Naive thymus-derived CD8-positive, alpha-beta T cell (primary cell): ENCODE results near the gene CLEC16A. TPM values are rescaled to one million over a fixed set of nuclear protein-coding genes. Genes with fewer than 3 reads are reported as not detected.
A peak's percentile ranks its signal among the peaks of the same experiment; 100 is the strongest.

Source experiments
- ATAC-seq, 2 donors: fragments of 150-1000 bp; cut with Tn5 transposase in 1 of 2; sonication (Bioruptor Pico), chemical (Tn5 transposase) in 1 of 2; 1 replicate in 1 of 2; 2 replicates in 1 of 2; pipeline ENCODE4 v1.10.0; 2021; ENCODE audit warnings: mild to moderate bottlenecking in 2 of 2, moderate library complexity in 2 of 2
- POLR2A ChIA-PET: fragments of 350-600 bp; sonication (Branson Sonifier 250); formaldehyde crosslinking; loops from one replicate; lab custom pipeline; 2021; ENCODE audit warnings: antibody characterized with exemption; lab: Charles Lee
- DNase-seq, 10 donors: peaks; one replicate each; pipeline versions ENCODE4 v3.0.0 to v3.0.0-alpha.2; 2020 to 2022
- H3K27ac Mint-ChIP-seq, 10 donors: one replicate each; pipeline ENCODE4 v1.8.0; 2020 to 2022; ENCODE audit warnings: mild to moderate bottlenecking in 10 of 10, mixed read lengths in 10 of 10, moderate library complexity in 4 of 10, inconsistent platforms in 1 of 10
- H3K27me3 Mint-ChIP-seq, 5 donors: one replicate each; pipeline ENCODE4 v1.8.0; 2021 to 2022; ENCODE audit warnings: mixed read lengths in 5 of 5
- H3K36me3 Mint-ChIP-seq, 3 donors: one replicate each; pipeline ENCODE4 v1.8.0; 2020 to 2022; ENCODE audit warnings: mixed read lengths in 3 of 3, mild to moderate bottlenecking in 2 of 3, inconsistent platforms in 1 of 3
- H3K4me1 Mint-ChIP-seq, 4 donors: one replicate each; pipeline ENCODE4 v1.8.0; 2021 to 2022; ENCODE audit warnings: mixed read lengths in 4 of 4
- H3K4me3 Mint-ChIP-seq, 10 donors: one replicate each; pipeline ENCODE4 v1.8.0; 2020 to 2022; ENCODE audit warnings: mild to moderate bottlenecking in 10 of 10, mixed read lengths in 10 of 10, moderate library complexity in 6 of 10, inconsistent platforms in 1 of 10
- H3K9me3 Mint-ChIP-seq, 9 donors: one replicate each; pipeline ENCODE4 v1.8.0; 2020 to 2022; ENCODE audit warnings: mixed read lengths in 9 of 9, mild to moderate bottlenecking in 3 of 9, inconsistent platforms in 1 of 9, moderate library complexity in 1 of 9
- polyA plus RNA-seq, 3 donors: library from polyadenylated mRNA; unstranded; fragments of 300-500 nt; fragmentation: Illumina TruSeq; gene quantifications; one replicate each; pipeline ENCODE4 v1.2.3, GENCODE V29; 2021
- total RNA-seq, 8 experiments: library from RNA in 2 of 8; stranded (reverse) in 2 of 8; gene quantifications; one replicate each; pipeline ENCODE4 v1.2.3 and lab custom pipeline; 2021 to 2026

Gene CLEC16A
- total and polyA plus RNA-seq, 5 experiments from 2014 or later, result 8.5 to 28.8 (median 19.4) TPM

DNA sequence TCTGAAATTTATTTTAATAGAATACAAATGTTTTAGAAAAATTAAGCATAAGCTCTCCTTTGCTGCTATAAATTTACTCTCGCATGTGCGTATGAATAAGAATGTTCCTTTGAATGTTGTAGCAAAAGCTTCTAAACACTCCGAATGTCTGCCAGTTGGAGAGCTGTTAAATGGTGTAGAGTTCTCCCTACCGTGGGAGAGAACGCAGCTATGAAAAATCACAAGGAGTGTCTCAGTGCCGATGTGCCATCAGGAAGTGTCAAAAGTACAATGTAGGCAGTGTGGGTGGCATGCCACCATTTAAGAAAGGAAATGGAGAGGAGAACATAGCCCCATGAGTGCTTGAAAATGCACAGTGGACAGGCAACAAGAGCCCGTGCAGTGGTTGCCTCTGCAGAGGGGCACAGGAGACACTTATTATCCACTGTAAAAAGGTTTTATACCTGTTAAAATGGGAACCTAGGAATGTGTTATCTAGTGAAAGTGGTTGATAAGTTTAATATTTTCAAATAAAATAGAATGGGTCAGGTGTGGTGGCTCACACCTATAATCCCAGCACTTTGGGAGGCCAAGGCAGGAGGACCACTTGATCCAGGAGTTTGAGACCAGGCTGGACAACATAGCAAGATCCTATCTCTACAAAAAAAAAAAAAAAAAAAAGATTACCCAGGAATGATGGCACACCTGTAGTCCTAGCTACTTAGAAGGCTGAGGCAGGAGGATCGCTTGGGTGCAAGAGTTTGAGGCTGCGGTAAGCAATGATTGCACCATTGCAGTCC is 167.7 kb downstream of the CLEC16A start:
- POLR2A ChIA-PET, result no interaction called here
- DNase-seq, result no peak
- H3K4me3 Mint-ChIP-seq, result no peak overlapping the region
- peaks cover 7 to 37% (median 32%) of the 10 kb centered on the region in 4 donors for H3K4me1 Mint-ChIP-seq
- no peaks in the 10 kb centered on the region for H3K27me3 Mint-ChIP-seq
- H3K9me3 Mint-ChIP-seq, result peaks cover 0 to 5% (median 0%) of the 10 kb centered on the region in 9 donors
- ATAC-seq, result no peak
- H3K36me3 Mint-ChIP-seq, result peaks cover 0 to 10% (median 2%) of the 10 kb centered on the region in 3 donors
- H3K27ac Mint-ChIP-seq, result peak overlapping the region in 2 of 10 donors; percentile 17 to 25

DNA sequence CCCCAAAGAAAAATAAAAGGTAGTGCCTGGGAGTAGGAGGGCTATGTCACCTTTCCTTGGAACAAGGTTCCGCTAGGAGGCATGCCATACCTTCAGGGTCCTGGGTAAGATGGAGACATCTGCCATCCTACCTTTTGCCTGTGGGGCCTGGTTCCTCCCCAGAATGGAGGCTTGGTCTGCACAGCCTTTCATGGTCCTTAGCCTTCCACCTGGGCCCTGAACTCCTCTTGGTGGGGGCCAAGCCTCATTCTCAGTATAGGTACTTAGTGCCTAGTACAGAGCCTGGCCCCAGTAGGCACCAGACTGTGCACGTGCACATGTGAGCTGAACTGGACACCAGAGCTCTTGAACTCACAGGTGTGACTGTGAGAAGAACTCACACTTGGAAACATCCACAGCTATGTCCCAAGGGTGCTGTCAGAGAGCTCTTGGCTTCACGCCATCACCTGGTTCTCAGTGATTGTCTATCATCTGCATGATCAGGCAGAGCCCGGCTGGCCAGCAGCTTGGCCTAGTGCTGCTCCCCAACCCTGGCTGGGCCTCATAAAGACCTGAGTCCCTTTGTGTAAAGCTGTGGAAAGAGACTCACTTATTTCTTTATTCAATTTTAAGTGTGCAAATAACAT is 168.5 kb downstream of the CLEC16A start:
- H3K4me1 Mint-ChIP-seq, result peaks cover 9 to 37% (median 34%) of the 10 kb centered on the region in 4 donors
- POLR2A ChIA-PET, result no interaction called here

DNA sequence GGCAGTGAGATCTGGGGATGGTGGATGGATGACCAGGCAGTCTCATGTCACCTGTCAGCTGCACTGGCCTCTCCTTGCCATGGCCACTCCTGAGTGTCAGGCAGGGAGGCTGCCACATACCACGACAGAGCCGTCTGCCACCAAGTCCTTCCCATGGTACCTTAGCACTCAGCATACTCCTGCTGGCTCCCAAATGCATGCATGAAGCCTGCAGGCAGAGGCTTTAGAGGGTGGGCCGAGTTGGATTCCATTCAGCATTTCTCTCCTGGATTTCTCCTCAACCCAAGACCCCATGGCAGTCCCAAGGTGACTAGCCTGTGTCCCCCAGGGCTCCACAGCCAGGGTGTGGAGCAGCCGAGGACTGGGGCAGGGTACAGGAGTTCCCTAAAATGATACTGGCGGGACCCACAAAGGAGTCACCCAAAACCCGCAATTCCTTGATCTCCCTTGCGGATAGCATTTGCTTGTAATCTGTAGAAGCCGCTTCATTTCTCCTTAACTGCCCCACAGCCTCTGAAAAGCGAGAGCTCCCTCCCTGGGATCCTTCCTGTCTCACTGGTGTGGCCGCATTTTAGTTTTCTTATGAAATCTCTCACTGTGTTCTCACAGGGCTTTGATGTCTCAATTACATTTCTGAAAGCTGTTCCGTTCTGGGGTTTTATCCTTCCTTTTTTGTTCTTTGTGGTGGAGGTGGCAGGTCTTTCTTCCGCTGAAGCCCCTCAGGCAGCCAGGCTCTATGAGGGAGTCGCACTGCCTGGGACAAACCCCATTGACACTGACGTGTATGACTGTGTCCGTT is 170.2 kb downstream of the CLEC16A start:
- peaks cover 0 to 14% (median 6%) of the 10 kb centered on the region in 3 donors for H3K36me3 Mint-ChIP-seq
- H3K4me1 Mint-ChIP-seq, result peaks cover 10 to 37% (median 34%) of the 10 kb centered on the region in 4 donors

More for the DNA sequence above, 168.5 kb downstream of the CLEC16A start:
- peaks cover 0 to 5% (median 0%) of the 10 kb centered on the region in 9 donors for H3K9me3 Mint-ChIP-seq
- ATAC-seq (no peak), DNase-seq (no peak)
- no peaks in the 10 kb centered on the region for H3K27me3 Mint-ChIP-seq
- H3K36me3 Mint-ChIP-seq, result peaks cover 0 to 10% (median 2%) of the 10 kb centered on the region in 3 donors
- peak overlapping the region in 2 of 10 donors; percentile 36 to 51 for H3K4me3 Mint-ChIP-seq
- no peak overlapping the region for H3K27ac Mint-ChIP-seq

DNA sequence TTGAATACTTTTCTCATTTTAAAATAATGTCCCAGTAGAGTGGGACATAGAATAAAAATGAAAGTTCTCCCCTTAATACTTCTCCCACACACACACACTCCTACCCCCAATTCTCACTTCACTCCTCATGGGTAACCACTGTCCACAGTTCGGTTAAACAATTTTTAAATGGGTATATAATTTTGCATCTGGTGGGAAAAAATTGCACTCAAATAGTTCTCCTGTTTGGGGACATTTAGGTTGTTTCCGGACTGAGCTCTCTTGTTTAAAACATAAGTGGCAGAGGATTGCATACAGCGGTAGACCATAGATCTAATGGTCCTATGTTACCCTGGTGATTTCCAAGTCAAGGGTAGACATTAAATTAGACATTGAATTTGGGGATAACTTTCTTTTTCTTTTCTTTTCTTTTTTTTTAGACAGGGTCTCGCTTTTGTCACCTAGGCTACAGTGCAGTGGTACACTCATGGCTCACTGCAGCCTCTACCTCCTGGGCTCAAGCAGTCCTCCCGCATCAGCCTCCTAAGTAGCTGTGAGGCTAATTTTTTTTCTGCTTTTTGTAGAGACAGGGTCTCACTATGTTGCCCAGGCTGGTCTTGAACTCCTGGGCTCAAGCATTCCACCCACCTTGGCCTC is 173.3 kb downstream of the CLEC16A start:
- H3K4me3 Mint-ChIP-seq, result no peak overlapping the region
- ATAC-seq, result no peak
- DNase-seq, result no peak
- H3K27me3 Mint-ChIP-seq, result no peaks in the 10 kb centered on the region
- H3K36me3 Mint-ChIP-seq, result peaks cover 0 to 27% (median 13%) of the 10 kb centered on the region in 3 donors
- H3K4me1 Mint-ChIP-seq, result peaks cover 17 to 35% (median 30%) of the 10 kb centered on the region in 4 donors
- peak overlapping the region in 4 of 10 donors; percentile 0 to 14 (median 6) for H3K27ac Mint-ChIP-seq
- POLR2A ChIA-PET, result no interaction called here
- H3K9me3 Mint-ChIP-seq, result no peaks in the 10 kb centered on the region

More for the DNA sequence above, 170.2 kb downstream of the CLEC16A start:
- peak; percentile 71 to 94 for ATAC-seq
- Mint-ChIP-seq H3K9me3 (peaks cover 0 to 5% (median 0%) of the 10 kb centered on the region in 9 donors), H3K27ac (peak overlapping the region; percentile 12 to 89 (median 67)), H3K27me3 (no peaks in the 10 kb centered on the region), H3K4me3 (peak overlapping the region; percentile 52 to 80 (median 68))
- peak in 6 of 10 donors; percentile 12 to 60 (median 33) for DNase-seq
- POLR2A ChIA-PET, result no interaction called here

DNA sequence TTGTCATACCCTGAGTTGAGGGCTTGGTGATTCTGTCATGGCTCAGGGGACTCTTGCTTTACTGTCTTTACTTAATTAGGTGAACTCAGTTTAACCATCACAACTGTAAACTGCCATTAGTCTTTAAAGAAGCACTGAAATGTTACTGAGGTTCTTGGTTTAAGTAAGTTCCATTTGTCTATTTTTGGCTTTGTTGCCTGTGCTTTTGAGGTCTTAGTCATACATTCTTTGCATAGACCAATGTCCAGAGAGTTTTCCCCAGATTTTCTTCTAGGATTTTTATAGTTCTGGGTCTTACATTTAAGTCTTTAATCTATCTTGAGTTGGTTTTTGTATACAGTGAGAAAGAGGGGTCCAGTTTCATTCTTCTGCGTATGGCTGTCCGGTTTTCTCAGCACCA is 174.1 kb downstream of the CLEC16A start:
- Mint-ChIP-seq H3K36me3 (peaks cover 0 to 33% (median 13%) of the 10 kb centered on the region in 3 donors), H3K4me3 (no peak overlapping the region), H3K9me3 (no peaks in the 10 kb centered on the region), H3K27ac (peak overlapping the region in 1 of 10 donors; percentile 14), H3K27me3 (no peaks in the 10 kb centered on the region), H3K4me1 (peaks cover 17 to 29% (median 23%) of the 10 kb centered on the region in 4 donors)
- POLR2A ChIA-PET, result no interaction called here
- DNase-seq (no peak), ATAC-seq (no peak)

DNA sequence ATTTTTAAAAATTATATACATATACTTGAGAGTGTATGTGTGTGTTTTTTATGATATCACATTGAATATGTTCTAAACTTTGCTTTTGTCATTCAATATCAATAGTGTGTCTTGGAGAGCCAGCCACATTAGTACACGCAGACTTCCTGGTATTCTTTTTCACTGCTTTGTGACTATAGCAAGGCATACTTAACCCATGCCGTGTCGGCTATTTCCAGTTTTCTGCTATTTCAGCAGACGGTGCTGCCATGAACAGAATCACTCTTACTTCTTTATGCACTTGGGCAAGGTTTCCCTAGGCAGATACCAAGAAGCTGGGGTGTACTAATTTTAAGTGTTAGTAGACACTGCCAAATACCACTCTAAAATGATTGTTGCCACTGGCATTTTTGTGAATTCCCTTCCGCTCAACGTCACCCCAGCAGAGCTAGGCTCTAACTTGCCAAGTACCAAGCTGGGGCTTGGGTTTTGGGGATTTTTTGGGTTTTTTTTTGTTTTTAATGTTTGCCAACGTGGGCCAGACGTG is 176.8 kb downstream of the CLEC16A start:
- no peak for ATAC-seq
- no peaks in the 10 kb centered on the region for H3K27me3 Mint-ChIP-seq
- POLR2A ChIA-PET, result interaction anchor here (0.6 kb wide), 1 partner anchor 10 kb away, joined by 3 read pairs; no protein-coding TSS in a partner anchor
- H3K4me3 Mint-ChIP-seq, result no peak overlapping the region
- DNase-seq, result no peak
- H3K27ac Mint-ChIP-seq, result no peak overlapping the region
- H3K36me3 Mint-ChIP-seq, result peaks cover under 1 to 57% (median 27%) of the 10 kb centered on the region in 3 donors
- H3K4me1 Mint-ChIP-seq, result peaks cover 0 to 15% (median 9%) of the 10 kb centered on the region in 4 donors
- H3K9me3 Mint-ChIP-seq, result no peaks in the 10 kb centered on the region

DNA sequence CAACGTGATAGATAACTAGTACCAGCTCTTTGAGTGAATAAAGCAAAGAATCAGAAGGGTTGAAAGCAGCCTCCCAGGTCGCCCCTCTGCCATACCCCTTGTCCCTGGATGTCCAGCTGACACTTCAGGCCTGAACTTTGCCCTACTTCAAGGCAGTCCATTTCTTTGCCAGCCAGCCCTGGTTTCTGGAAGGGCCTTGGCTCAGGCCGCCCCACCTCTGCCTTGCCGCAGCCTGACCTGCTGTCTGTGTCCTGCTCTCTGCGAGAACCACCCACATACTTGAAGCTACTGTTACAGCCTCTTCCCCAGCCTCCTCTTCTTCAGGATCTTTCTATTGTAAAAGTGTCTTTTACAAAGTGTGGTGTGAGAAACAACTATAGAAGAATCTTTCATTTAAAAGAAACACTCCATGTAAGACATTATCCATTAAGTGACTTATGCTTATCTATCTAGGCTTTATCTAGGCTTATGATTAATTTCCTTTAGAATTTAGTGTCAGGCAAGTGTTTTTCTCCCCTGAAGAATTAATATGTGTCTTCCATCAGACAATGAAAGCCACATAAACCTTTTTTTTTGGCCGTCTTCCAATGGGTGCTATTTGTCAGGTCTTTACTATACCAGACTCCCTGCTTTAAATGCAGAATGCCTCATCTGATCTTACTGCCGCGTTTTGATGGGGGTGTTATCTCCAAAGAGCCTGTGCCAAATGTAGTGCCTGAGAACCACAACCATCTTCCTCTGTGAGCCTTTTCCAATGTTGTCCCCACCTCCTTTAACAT is 177.7 kb downstream of the CLEC16A start:
- peaks cover 0 to 15% (median 5%) of the 10 kb centered on the region in 4 donors for H3K4me1 Mint-ChIP-seq
- peaks cover 7 to 65% (median 33%) of the 10 kb centered on the region in 3 donors for H3K36me3 Mint-ChIP-seq
- peak overlapping the region in 1 of 10 donors; percentile 21 for H3K27ac Mint-ChIP-seq

DNA sequence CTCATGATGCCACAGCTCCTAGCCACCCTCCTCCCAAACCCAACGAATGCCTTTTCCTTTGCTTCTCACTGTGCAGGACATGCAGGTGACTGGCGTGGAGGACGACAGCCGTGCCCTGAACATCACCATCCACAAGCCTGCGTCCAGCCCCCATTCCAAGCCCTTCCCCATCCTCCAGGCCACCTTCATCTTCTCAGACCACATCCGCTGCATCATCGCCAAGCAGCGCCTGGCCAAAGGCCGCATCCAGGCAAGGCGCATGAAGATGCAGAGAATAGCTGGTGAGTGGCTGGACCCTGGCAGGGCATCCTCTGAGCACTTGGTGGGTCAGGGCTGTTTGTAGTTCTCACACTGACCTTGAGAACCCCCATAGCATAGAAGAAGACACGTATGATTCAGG is 179.3 kb downstream of the CLEC16A start:
- ATAC-seq (no peak), DNase-seq (no peak)
- Mint-ChIP-seq H3K27me3 (no peaks in the 10 kb centered on the region), H3K27ac (peak overlapping the region in 1 of 10 donors; percentile 43), H3K4me1 (peaks cover 9 to 20% (median 11%) of the 10 kb centered on the region in 4 donors), H3K4me3 (no peak overlapping the region), H3K9me3 (no peaks in the 10 kb centered on the region), H3K36me3 (peaks cover 7 to 71% (median 34%) of the 10 kb centered on the region in 3 donors)
- POLR2A ChIA-PET, result no interaction called here

More for the DNA sequence above, 177.7 kb downstream of the CLEC16A start:
- ATAC-seq (no peak), DNase-seq (no peak)
- POLR2A ChIA-PET, result no interaction called here
- Mint-ChIP-seq H3K4me3 (no peak overlapping the region), H3K9me3 (no peaks in the 10 kb centered on the region), H3K27me3 (no peaks in the 10 kb centered on the region)

DNA sequence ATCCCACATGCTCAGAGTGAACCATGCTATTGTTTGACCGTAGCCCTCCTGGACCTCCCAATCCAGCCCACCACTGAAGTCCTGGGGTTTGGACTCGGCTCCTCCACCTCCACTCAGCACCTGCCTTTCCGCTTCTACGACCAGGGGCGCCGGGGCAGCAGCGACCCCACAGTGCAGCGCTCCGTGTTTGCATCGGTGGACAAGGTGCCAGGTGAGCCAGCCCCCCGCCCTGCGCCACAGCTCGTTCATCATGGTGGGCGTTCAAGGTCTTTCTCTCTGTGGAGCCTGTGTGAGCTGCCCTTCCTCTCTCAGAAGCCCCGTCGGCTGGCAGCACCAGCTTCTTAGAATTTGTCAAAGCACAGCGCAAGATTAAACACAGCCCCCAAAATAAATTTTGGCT is 181.6 kb downstream of the CLEC16A start:
- H3K36me3 Mint-ChIP-seq, result peaks cover 7 to 65% (median 33%) of the 10 kb centered on the region in 3 donors
- no peaks in the 10 kb centered on the region for H3K27me3 Mint-ChIP-seq
- H3K9me3 Mint-ChIP-seq, result no peaks in the 10 kb centered on the region
- DNase-seq, result no peak
- no peak overlapping the region for H3K27ac Mint-ChIP-seq
- no peak overlapping the region for H3K4me3 Mint-ChIP-seq
- peaks cover 19 to 24% (median 22%) of the 10 kb centered on the region in 4 donors for H3K4me1 Mint-ChIP-seq
- POLR2A ChIA-PET, result no interaction called here
- no peak for ATAC-seq

DNA sequence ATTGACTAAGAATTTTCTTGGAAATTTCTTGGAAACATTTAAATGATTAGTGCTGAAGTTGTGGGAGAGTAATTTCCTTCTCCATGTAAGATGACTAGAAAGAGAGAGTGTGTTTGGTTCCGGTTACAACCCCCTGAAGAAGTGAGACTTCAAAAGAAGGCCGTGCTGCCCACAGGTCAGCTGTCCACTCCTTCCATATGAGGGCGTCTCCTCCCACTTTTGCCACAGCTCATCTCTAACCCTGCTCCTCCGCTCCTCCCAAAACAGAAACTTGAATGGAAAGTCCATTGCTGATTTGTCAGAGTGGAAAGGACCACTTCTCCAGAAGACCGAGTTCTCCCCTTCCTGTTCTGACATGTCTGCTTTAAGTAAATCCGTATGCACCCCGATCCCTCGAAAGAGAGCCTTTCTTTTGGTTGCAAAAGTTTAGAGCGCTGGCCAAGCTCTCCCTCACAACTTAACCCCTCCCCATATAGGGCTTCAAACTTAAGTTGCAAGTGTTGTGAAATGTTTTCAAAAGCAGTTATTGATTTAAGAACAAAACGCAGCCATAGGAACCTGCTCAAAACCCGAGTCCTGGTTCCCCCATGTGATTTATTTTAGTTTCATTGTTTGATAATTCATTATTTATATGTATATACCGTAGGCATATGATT is 182.2 kb downstream of the CLEC16A start:
- H3K9me3 Mint-ChIP-seq, result no peaks in the 10 kb centered on the region
- POLR2A ChIA-PET, result no interaction called here
- peak overlapping the region in 1 of 10 donors; percentile 32 for H3K27ac Mint-ChIP-seq
- H3K36me3 Mint-ChIP-seq, result peaks cover 7 to 66% (median 31%) of the 10 kb centered on the region in 3 donors
- ATAC-seq (no peak), DNase-seq (no peak)
- H3K27me3 Mint-ChIP-seq, result no peaks in the 10 kb centered on the region
- no peak overlapping the region for H3K4me3 Mint-ChIP-seq
- H3K4me1 Mint-ChIP-seq, result peaks cover 20 to 28% (median 25%) of the 10 kb centered on the region in 4 donors
